Stomach (tissue), 4 donors: Measurements from ENCODE around the gene TEX2.
"Not testable (repeated sequence)": the region's sequence is repeated elsewhere in the genome, so short reads cannot be mapped to it uniquely, and the experiment has no call there.

ENCODE experiments used
- EP300 ChIP-seq: sonication (generic); formaldehyde crosslinking; IDR thresholded peaks from one replicate; pipeline ENCODE4 v1.6.1; 2017; ENCODE audit warnings: antibody characterized with exemption
- POLR2A ChIP-seq, 4 donors: fragments of 450-650 bp; IDR thresholded peaks; one replicate each; pipeline ENCODE4 v1.6.1; 2016; ENCODE audit warnings: antibody characterized with exemption in 4 of 4, control low read depth in 2 of 4, mild to moderate bottlenecking in 1 of 4, moderate library complexity in 1 of 4
- POLR2AphosphoS5 ChIP-seq, 3 donors: sonication (generic); formaldehyde crosslinking; IDR thresholded peaks; one replicate each; pipeline ENCODE4 v1.6.1; 2016; ENCODE audit warnings: antibody characterized with exemption in 3 of 3
- TF ChIP-seq, protein P1 (sequence below), 7 experiments: fragments of 450-650 bp in 4 of 7; fragments of 200-600 bp in 3 of 7; sonication (generic) in 3 of 7; IDR thresholded peaks; one replicate each; pipeline ENCODE4 v1.5.1; 2016 to 2019; ENCODE audit warnings: antibody characterized with exemption in 7 of 7, control low read depth in 2 of 7, mild to moderate bottlenecking in 1 of 7

DNA sequence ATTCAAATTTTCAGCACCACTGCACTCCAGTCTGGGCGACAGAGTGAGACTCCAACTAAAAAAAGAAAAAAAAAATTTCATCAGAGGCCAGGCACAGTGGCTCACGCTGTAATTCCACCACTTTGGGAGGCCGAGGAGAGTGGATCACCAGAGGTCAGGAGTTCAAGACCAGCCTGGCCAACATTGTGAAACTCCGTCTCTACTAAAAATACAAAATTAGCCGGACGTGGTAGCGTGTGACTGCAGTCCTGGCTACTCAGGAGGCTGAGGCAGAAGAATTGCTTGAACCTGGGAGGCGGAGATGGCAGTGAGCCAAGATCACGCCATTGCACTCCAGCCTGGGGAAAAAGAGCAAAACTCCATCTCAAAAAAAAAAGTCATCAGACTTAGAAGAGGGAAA lies 77.5 kb downstream of the TEX2 start:
- not testable (repeated sequence) for TF ChIP-seq POLR2A (IDR thresholded peaks at IDR 0.05); POLR2AphosphoS5 (IDR thresholded peaks at IDR 0.05); EP300
- TF ChIP-seq, protein P1, sequence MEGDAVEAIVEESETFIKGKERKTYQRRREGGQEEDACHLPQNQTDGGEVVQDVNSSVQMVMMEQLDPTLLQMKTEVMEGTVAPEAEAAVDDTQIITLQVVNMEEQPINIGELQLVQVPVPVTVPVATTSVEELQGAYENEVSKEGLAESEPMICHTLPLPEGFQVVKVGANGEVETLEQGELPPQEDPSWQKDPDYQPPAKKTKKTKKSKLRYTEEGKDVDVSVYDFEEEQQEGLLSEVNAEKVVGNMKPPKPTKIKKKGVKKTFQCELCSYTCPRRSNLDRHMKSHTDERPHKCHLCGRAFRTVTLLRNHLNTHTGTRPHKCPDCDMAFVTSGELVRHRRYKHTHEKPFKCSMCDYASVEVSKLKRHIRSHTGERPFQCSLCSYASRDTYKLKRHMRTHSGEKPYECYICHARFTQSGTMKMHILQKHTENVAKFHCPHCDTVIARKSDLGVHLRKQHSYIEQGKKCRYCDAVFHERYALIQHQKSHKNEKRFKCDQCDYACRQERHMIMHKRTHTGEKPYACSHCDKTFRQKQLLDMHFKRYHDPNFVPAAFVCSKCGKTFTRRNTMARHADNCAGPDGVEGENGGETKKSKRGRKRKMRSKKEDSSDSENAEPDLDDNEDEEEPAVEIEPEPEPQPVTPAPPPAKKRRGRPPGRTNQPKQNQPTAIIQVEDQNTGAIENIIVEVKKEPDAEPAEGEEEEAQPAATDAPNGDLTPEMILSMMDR (IDR thresholded peaks at IDR 0.05), result not testable (repeated sequence)
